ENCODE data around the gene GRIK3.

GRCh38 chr1:37055631-37056030 lies 21.3 kb upstream of the GRIK3 start:
- TF ChIP-seq ZBTB7A (IDR thresholded peaks at IDR 0.05; ENCODE audit: low read depth) (no peak), YY1 (IDR thresholded peaks at IDR 0.05; ENCODE audit: low read depth) (no peak)
